ENCODE measurements around the gene GRIN2A.

GRIN2A gene

DNA sequence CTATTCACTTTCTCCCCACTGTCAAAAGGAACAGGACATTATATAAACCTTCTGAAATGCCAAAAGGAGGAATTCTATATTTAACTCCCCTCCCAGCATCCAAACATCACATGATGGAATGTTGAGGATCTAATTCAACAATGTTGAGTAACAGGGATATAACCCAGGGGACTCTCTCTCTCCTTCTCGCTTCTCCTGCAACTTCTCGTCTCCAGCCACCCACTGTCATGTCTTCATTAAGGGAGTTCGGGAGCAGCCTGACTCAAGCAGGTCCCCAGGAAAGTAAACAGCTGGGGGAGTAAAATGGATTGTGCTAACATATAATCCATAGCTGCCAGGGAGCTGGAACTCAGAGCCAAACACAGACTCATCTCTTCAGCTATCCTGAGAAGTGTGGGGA is 51.7 kb downstream of the GRIN2A start:
- DNase-seq (ENCODE audit: low spot score) = no peak

DNA sequence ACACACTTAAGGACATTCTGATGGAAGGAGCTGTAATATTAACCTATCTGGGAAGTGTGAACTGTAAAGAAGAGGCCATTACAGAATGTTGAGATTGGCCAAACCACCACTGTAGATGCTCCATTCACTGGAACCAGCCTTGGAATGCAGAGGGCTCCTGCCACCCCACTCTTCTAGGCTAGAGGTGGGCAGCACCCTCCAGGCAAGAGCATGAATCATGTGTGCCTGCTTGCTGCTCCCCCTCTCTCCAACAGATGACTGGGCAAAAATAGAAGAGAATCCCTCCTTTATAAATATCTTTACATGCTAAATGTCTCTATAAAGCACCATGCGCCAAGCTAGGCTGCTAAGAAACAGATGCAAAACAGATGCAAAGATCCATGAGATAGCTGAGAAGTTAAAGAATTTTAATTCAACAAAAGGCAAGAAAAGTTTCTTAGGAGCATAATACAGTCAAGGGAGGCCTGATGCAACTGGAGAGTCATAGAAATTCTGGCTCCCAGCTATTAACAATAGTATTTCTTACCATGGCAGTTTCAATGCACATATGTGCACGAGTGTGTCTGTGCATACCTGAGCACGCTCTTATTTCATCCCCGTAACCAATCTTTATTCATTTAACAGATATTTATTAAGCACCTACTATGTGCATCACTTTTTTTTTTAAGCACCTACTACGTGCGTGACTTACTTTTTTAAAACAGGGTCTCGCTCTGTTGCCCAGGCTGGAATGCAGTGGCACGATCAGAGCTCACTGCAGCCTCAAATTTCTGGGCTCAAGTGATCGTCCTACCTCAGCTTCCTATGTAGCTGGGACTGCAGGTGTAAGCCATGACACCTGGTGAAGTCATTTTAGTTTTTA is 53.6 kb downstream of the GRIN2A start:
- no peak for DNase-seq (ENCODE audit: low spot score)

DNA sequence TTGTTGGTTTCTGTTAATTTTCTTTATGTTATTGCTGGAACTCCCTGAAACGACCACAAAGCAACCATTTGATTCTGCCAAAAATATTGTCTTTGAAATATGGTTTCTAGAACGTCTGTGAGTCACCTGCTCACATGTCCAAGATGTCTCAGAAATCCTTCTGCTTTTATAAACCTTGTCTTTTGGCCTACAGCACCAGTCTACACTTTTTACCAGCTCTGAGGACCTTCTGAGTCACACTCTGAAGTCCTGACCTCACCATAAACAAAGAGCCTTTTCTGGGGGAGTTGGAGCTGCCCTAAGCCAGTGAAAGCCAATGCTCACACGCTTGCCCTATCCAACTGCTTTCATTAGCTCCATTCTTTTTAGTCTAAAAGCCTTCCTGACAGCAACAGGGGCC is 55.5 kb downstream of the GRIN2A start:
- no peak for DNase-seq (ENCODE audit: low spot score)

DNA sequence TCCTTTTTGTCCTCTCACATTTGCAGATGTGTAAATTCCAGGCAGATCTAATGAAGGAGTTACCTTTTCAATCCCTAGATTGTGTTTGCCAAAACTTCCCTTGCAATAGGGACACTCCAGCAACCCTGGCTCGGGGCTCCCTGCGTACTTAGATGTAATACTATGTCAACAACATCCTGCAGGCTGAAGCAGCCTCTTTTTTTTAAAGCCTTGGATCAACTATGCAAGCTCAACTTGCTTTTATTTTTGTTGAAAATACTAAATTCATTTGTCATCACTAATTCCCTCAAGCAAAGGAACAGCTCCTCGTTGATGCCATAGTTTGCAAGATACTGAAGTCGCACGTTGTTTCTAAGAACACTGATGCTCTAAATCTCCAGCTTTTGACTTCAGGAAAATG is 59.1 kb downstream of the GRIN2A start:
- DNase-seq (ENCODE audit: low spot score) = no peak

DNA sequence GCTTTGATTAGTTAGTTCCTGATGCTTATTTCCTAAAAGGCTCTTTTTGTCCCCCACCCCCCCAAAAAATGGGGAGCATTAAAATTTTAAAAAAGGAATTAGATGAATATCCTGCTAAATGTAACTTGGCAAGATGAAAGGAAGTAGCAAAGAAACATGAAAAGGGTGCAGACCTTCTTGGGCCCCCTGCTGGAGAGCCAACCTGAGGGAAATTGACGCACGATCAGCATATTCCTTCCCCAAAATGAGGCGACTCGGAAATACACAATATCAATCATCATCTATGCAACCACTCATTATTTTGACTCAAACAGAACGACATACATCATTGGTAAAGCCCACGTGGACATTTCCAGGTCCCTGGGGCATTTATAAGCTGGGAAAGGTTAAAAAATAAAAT is 59.7 kb downstream of the GRIN2A start:
- DNase-seq (ENCODE audit: low spot score) = no peak

DNA sequence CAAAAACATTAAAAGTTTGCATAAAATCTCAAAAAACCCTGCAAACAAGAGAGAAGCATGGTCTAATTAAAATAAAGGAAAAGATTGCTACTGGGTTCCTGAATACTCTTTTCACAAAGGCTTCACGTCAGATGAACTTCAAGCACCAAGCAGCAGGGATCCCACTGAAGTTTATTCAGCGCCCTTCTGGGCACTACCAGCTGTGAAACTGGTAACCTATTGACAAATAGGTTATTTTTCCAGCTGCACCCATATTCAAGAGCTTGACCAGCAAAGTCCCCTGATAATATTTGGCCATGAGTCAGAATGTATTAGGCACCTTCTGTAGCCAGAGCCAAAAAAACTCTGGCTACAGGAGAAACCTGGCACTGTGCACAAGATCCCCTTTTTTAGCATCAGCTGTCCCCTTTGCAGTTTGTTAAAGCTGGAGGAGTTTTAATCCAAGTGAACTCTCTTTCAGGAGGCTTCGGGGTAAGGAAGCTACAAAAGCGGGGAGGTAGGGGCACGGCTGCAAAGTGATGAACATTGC is 60.3 kb downstream of the GRIN2A start:
- no peak for DNase-seq (ENCODE audit: low spot score)

DNA sequence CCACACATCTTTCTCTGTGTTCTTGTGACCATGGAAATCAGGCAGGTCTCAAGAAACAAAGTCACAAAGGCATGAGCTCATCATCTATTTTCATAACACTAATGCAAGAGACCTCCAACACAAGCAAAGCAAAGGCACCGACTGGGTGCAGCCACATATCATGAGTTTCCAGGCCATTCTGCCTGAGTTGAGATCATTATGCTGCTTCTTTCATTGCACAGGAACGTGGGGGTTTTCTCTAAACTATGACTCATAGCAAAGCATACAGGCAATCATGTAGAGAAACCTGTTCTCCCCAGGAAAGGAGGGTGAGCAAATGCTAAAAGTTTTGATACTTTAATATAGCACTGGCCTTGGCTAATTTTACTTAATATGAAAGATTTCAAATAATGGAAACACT is 60.7 kb downstream of the GRIN2A start:
- no peak for DNase-seq (ENCODE audit: low spot score)

DNA sequence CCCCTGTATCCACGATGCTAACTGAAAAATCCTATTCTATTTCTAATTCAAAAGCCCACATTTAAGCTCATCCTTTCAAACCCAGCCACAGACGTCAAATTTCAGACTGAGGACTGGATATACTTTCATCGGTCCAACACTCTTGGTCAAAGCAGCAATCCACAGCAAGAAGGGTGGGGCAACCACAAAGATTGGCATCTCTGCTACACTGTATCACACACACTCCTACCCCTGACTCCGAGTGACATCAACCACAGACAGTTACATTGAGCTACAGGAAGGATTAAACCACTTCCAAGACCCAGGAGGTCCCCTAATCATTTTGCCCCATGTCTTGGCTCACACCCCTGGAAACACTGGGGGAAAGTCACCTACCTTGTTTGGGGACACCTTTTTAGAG is 61.3 kb downstream of the GRIN2A start:
- no peak for DNase-seq (ENCODE audit: low spot score)

DNA sequence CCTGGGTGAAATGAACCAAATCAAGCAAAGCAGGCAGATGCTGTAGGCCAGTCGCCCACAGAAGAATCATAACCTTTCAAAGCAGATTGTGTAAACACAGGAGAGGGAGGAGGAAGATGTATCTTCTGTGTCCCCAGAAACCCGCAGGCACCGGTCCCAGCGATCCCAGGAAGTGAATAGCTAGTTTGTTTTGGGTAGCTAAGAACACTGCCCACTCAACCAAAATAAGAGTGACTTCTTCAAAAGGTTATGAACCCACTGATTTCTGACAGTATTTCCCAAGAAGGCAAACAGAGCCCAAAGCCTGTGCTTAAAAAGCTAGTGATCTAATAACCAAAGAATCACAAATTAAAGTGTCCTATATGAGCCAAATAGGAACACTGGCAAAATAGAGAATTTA is 67.8 kb downstream of the GRIN2A start:
- no peak for DNase-seq (ENCODE audit: low spot score)

DNA sequence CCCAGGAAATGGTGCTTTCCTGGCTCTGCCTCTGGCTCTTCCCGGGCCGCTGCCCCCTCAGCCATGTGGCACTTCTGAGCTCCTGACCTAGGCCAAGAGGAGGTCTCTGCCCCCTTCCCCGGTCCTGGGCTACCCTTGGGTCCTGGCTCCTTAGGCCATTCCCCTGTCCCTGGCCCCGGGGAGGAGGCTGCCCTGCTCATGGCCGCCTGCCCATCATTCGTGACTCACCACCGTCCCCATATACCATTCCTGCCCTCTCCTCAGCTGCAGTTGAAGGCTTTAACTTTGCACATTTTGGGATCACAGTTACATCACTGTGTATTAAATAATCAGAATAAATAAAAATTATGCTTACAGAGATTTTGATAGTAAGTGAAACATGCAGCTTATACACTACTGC is 69.0 kb downstream of the GRIN2A start:
- no peak for DNase-seq (ENCODE audit: low spot score)

DNA sequence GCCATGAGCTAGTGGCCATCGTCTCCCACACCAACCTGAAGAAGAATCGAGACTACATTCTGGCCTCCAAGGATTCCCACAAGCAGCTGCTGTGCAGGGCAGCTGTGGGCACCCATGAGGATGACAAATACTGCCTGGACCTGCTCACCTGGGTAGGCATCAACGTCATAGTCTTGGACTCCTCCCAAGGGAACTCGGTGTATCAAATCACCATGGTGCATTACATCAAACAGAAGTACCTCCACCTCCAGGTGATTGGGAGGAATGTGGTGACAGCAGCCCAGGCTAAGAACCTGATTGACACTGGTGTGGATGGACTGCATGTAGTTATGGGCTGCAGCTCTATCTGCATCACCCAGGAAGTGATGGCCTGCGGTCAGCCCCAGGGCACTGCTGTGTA is 70.2 kb downstream of the GRIN2A start:
- no peak for DNase-seq (ENCODE audit: low spot score)

DNA sequence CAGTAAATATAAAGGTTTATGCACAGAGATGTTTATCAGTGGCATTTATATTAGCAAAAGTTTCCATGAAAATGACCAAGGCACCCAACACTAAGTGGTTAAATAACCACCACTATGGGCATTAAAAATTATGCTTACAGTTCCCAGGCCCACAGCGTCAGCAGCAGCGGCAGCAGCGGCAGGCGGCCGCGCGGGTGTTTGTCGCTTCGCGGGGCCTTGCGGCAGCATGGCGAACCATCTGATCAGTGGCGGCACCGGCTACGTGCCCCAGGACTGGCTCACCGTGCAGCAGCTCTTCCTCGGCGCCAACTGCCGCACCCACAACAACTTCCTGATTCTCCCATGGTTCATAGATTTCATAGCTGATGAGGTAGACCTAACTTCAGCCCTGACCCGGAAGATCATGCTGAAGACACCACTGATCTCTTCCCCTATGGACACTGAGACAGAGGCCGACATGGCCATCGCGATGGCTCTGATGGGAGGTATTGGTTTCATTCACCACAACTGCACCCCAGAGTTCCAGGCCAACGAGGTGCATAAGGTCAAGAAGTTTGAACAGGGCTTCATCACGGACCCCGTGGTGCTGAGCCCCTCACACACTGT is 71.0 kb downstream of the GRIN2A start:
- DNase-seq (ENCODE audit: low spot score) = no peak

DNA sequence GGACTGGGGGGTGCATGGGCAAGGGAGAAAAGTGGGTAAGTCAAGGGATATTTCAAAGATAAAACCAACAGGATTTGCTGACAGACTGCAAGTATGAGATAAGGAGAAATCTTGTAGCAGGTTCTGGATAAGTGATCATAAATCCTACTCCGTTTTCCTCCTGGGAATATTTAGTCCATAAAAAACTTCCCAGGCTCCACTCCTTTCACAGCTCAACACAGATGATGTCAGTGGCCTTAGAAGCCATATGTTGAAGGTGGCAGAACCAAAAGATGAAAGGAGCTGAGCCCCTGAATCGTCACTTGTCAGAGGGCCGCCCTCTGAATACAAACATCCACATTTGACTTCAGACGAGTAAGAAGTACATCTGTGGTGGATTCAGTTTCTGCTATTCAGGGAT is 71.7 kb downstream of the GRIN2A start:
- no peak for DNase-seq (ENCODE audit: low spot score)

DNA sequence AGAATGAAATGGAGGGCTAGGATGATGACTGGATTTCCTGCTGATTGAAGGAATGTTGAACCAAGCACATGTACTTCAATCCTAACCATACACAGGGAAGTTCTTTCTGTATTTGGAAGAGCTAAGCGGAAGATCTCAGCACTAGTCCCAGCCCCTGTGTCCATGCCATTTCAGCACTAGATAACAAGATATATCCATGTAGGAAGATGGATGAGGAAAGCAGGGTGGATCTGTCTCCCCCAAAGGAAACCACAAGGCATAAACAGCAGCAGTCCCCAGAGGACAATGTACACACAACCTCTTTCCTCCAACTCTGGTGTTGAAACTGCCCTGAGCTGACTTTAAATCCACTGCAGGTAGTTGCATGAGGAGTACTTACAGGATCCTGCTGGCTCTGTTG is 75.1 kb downstream of the GRIN2A start:
- no peak for DNase-seq (ENCODE audit: low spot score)

DNA sequence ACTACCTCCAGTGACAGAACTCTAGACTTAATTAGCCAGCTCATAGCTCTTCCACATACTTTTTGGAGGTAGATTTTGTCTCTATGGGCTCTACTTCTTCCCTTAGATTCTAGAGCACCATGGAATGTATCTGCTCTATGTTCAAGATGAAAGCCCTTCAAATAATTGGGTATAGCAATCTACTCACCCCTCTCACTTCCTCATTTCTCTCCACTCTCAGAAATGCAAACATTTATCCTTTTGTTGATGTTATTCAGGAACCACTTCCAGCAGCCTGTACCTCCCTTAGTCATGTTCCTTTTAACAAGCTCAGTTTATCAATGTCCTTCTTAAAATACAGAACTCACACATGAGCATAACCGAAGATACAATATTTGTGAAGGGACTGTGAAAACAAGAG is 78.5 kb downstream of the GRIN2A start:
- DNase-seq (ENCODE audit: low spot score) = no peak

DNA sequence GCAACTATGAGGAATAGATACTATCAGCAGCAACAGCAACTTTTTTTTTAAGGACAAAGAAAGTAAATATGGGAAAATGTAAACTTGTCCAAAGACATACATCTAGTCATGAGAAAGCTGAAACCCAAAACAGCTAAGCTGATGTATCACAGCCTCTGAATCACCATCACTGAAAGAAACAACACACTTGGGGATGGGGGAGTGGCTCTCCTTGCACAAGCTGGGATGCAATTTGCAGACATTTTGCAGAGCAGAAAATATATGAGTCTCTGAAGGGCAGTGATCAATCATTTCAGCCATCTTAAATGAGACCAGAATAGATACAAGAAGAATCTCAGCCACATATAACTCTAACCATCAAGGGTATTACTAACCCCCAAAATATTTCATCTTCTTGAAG is 79.1 kb downstream of the GRIN2A start:
- DNase-seq (ENCODE audit: low spot score) = no peak

DNA sequence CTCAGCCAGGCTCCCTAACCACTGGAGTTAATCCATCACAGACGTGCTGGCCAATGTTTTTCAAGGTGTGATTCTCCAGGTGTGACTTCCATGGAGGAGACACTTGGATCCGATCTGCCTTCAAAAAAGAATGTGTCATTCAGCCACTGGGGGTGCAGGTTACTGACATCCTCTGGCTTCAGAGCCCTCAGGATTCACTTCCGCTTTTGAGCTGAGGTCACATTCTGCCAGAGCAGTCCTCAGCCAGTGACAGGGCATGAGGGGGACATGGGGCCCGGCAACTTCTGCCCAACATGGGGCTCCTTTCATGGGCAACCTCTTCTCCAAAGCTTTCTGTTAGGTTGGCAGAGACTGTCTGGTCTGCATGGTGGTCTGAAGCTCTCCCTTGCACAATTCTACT is 81.4 kb downstream of the GRIN2A start:
- no peak for DNase-seq (ENCODE audit: low spot score)

DNA sequence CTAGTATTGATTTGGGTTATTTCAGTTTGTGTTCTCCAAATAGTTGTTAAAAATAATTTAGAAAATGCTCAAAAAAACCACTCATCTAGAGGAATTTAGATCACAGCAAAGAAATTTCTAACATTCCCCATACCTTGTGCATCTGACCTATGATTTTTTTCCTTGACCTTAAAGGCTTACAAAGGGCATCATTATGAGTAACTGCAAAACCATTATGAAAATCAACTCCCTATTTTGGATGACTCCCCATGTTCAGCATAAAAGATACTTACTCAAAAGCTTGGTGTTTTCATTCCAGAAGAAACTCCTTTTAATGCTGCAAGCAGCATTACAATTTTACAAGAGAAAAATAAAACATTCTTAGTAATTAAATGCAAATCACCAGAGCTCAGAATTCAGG is 83.2 kb downstream of the GRIN2A start:
- DNase-seq (ENCODE audit: low spot score) = no peak

DNA sequence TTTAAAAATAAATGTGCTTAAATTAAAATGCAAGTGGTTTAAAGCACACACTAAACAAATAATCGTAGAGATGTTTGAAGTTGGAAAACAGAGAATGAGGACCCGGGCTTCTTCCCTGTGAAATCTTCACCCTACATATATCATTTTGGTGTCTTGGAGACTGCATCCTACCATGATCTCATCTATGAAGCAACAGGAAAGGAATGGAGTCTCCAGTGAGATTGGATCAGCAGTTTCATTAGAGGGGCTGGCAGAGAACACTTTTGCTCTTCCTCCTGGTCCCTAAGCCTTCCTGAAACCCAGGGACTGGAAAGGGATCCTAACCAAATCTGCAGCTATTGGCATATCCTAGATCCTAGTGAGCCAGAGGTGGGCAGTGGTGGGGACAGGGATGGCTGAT is 85.0 kb downstream of the GRIN2A start:
- DNase-seq (ENCODE audit: low spot score) = no peak

DNA sequence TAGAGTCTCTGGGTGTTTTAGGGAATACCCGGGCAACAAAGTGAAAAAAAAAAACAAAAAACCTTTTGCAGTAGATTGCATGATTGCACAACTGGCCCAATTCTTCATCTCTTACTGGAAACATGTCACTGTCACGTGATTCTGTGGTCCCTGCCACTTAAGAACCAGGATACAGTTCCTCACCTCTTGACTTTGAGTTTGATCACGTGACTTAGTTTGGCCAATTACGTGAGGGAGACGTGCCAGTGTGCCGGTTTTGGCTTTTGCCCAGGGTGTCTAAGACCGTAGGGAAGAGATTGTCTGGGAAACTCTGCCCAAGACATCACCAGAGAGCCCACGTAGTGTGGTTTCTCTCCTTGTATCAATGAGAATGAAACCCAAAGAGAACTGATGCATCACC is 88.7 kb downstream of the GRIN2A start:
- DNase-seq (ENCODE audit: low spot score) = no peak

DNA sequence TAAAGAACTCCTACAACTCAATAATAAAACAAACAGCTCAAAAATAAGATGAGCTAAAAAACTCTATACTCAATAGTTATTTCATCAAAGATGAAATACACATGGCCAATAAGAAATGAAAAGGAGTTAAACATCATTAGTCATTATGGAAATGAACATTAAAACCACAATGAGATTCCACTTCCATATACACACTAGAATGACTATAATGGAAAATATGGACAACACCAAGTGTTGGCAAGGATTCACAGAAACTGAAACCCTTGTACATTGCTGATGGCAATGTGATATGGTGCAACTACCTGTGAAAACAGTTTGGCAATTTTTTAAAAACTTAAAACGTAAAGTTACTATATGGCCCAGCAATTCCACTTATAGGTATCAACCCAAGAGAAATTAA is 91.4 kb downstream of the GRIN2A start:
- no peak for DNase-seq (ENCODE audit: low spot score)

DNA sequence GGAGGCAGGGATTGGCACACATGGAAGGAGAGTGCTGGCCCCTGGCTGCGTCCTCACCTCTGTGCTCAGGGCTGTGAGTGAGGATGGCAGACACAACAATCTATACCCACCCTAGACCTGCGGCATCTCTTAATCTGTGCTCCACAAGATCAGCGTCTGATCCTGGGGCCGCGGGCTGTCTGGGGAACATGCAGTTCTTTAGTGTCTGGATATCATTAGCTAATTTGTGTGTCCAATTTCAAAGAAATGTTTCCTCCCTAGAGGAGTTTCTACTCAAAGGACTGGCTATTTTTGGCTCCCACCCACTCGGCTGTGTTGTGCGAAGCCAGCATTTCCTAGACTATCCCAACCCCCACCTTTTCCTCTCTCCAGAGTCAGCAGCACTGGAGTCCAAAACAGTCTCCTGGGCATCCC is 93.8 kb downstream of the GRIN2A start:
- no peak for DNase-seq (ENCODE audit: low spot score)

DNA sequence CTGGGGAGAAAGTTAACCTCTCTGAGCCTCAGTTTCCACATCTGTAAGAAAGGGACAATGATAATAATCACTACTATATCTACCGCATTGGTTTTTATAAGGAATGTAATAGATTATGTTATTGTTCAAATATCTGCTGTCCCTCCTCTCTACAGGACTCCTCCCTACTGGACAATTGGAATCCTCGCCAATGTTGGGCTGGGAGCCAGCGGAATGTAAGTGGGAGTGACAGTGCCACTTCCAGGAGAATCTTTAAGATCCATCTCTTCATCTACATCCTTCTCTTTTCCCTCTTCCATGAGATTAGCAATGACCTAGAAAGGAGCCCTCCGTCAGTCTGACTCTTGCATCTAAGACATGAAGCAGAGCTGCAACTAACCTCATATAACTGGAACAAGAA is 95.1 kb downstream of the GRIN2A start:
- no peak for DNase-seq (ENCODE audit: low spot score)

DNA sequence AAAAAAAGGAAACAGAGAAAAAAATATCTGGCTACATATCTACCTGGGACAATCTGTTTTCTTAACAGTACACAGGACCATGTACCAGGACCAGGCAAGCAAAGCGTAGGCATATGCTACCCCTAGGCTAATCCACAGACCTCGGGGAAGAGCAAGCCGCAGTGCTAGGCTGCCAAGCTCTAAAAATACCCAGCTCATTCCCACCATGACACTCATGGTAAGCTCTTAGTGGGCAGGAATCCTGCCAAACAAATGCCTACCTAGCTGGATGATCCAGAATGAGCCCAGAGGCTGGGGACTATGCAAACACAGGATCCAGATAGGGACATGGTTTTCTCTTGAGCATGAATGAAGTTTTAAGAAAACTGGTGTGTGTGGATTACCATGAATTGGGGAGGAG is 95.6 kb downstream of the GRIN2A start:
- no peak for DNase-seq (ENCODE audit: low spot score)

All from LoVo (cell line).